Hematopoietic multipotent progenitor cell treated with erythropoietin and hydrocortisone succinate and interleukin-3 and kit ligand, for 17 days (in vitro differentiated cells): Measurements from ENCODE around the gene ZNF326.

Experiments
- DNase-seq: peaks from one replicate; pipeline ENCODE4 v3.0.0-alpha.2; 2015; ENCODE audit warnings: low spot score

Gene ZNF326, protein sequence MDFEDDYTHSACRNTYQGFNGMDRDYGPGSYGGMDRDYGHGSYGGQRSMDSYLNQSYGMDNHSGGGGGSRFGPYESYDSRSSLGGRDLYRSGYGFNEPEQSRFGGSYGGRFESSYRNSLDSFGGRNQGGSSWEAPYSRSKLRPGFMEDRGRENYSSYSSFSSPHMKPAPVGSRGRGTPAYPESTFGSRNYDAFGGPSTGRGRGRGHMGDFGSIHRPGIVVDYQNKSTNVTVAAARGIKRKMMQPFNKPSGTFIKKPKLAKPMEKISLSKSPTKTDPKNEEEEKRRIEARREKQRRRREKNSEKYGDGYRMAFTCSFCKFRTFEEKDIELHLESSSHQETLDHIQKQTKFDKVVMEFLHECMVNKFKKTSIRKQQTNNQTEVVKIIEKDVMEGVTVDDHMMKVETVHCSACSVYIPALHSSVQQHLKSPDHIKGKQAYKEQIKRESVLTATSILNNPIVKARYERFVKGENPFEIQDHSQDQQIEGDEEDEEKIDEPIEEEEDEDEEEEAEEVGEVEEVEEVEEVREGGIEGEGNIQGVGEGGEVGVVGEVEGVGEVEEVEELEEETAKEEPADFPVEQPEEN

DNA sequence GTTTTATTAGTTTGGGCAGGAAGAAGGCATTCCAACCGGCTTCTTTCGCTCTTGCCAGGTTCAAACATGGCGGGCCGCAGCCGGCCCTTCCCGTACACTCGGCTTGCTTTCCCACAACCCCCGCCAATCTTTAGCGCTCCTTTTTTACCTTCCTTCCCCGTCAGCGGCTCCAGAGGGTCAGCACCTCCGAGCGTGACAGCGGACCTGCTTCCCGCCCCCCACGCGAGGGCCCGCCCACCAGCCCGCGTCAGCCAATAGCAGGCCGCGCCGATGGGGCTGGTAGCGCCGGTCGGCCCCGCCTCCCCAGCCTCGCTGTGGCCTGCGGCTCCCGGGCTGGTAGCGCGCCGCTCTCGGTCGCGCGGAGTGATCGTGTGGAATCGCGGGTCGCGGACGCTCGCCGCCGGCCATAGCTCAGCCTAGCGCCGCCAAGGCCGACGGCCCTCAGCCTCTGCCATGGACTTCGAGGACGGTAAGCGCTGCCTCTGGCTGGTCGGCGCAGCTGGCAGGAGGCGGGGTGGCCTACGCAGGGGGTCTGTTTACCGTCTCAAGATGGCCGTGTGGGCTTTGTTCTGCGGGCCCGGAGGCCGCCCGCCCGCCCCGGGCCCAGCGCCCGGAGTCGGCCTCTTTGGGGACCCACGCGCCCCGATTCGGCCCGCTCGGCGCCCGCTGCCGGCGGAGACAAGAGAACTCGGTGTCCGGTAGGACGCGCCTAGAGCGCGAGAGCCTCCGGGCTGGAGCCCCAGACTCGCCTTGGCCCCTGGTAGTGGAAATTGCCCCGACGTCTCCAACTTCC lies at the start of gene ZNF326:
TSS of gene ZNF326 (plus strand) at position 306 of the 793 bp plus-strand sequence. CDS start at position 454, 148 bp downstream.
- peak; percentile 95 for DNase-seq

DNA sequence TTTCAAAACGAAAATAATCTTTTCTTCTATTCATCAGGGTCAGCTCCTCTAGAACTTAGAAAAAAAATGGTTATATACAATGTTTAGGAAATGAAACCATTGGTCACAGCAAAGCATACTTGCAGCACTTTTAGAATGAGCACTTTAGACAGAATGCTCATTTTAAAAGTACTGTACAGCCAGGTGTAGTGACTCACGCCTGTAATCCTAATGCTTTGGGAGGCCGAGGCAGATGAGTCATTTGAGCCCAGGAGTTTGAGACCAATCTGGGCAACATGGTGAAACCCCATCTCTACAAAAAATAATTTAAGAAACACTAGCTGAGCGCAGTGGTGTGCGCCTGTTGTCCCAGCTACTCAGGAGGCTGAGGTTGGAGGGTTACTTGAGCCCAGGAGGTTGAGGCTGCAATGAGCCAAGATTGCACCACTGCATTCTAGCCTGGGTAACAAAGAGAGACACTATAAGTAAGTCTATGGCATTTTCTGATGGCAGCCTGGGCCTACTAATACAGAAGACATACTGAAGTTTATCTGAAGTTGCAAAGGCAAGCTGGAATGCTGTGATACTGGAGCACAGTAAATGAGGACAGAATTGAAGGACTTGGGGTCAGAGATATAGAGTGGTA lies 48.9 kb upstream of the ZNF326 start:
- no peak for DNase-seq

DNA sequence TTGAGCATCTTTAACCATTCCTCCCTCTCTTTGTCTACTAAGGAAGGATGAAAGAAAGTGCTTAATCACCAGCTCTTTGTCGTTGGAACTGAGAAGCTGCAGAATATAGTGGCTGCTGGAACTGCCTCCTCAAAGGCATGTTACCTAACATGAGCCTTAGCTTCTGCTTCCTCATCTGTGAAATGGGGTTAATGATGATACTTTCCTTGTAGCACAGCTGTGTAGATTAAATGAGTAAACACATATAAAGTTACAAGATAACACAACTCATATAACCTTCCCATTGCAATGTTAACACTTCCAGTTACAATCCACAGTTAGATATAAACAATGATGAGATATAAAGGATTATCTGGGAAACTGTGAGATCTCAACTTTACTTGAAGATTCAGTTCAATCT lies 48.4 kb upstream of the ZNF326 start:
- DNase-seq = no peak

DNA sequence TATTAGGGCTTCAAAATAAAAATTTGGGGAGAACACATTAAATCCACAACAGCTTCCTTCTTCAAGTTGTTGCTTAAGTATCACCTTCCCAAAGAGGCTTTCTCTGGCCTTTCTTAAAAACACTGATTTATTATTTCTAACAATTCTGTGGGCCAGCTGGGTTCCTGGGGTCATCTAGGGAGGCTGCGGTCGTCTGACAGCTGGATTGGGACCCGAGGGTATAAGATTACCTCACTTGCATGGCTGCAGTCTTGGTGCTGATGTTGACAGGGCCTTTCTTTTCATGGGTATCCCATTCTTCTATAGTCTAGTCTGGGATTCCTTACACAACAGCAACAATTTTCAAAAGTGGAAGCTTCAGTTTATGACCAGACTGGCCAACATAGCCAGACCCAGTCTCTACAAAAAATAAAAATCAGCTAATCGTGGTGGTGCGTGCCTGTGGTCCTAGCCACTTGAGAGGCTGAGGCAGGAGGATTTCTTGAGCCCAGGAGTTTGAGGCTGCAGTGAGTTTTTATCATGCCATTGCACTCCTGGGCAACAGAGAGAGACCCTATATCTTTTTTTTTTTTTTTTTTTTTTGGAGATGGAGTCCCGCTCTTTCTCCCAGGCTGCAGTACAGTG lies 46.1 kb upstream of the ZNF326 start:
- no peak for DNase-seq

DNA sequence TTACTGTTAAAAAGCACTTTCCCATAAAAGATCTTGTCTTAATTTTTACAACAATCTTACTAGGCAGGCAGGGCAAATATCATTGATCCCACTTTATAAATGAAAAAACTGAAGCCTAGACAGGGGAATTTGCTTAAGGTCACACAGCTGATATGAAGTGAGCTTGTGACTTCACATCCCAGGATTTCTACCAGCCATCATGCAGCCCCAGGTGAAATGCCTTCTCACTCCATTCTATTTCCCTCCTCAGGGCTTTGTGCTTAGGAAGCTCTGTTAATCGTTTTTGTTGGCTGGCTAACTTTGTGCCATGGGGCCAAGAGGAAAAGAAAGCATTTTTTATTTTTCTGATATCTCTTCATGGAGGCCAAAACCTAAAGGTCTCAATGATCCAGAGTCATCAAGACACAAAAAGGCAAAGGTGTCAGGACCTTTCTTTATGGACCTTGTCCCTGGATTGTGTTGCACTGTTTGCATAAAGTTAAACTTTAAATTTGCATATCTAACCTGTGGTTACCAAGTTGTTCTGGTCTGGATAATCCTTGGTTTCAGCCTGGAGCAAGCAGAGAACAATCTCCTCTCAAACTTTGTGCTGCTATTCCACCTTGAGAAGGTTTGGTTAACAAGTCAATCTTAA lies 44.8 kb upstream of the ZNF326 start:
- no peak for DNase-seq

DNA sequence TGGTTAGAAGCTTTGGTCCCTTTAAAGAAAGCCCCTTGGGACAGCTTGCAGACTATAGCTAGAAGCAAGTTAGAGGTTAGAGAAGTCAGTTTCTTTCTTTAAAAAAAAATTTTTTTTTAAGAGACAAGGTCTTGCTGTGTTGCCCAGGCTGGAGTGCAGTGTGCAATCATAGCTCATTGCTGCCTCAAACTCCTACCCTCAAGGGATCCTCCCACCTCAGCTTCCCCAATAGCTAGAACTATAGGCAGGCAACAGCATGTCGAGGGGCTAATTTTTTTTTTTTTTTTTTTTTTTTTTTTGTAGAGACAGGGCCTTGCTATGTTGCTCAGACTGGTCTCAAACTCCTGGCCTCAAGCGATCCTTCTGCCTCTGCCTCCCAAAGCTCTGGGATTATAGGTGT lies 44.2 kb upstream of the ZNF326 start:
- DNase-seq = no peak

DNA sequence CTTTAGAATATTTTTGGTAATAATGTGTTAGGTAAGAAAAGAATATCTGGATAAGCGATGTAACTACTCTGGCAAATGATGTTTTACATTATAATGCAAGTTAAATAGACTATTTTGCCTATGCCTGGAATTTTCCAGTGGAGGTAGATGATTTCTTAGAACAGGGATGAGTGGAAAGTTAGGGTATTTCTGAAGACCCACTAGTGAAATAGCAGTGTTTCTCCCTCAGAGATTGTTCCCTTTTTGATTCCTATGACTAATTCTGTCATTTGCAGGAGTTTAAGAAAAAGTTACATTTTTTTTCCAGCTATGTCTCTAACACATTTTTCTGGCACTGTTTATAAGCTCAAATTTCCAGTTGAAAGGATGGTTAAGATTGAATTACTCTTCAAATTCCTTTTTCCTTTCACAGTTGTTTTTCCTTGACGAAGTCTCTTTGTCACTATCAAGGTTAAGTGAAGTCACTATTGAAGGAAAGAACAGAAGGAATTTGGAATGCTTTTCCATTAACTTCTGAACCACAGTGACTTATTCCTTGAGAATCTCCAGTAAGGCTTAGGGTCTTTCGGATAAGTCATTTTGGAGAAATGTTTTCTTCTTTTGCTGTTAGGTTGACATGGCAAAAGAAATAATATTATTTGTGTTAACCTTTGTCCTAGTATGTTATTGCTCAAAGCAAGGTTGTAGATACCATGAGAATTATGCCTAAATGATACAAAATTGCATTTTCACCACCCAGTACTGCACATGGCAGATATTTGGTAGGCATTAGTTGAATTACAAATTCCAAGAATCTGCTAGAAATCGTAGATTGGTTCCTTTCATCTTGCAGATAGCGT lies 42.9 kb upstream of the ZNF326 start:
- no peak for DNase-seq

DNA sequence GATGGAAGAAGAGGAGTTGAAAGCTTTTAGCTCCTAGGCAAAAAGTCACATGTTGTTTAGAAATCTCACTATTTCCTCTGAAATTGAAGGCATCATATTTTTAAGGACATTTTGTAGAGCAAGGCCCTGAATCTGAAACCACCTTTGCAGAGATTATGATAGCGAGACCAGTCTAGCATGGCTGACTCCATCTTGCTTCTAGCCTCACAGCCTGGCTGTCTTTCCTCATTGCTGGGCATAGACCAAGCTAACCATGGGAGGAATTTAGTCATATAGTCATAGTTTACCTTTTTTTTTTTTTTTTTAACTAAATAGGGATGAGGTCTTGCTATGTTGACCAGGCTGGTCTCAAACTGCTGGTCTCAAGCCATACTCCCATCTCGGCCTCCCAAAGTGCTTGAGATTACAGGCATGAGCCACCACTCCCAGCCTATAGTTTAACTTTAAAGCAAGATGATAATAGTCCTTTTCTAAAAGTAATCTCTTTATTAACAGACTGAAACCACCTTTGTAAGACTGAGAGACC lies 42.2 kb upstream of the ZNF326 start:
- no peak for DNase-seq

DNA sequence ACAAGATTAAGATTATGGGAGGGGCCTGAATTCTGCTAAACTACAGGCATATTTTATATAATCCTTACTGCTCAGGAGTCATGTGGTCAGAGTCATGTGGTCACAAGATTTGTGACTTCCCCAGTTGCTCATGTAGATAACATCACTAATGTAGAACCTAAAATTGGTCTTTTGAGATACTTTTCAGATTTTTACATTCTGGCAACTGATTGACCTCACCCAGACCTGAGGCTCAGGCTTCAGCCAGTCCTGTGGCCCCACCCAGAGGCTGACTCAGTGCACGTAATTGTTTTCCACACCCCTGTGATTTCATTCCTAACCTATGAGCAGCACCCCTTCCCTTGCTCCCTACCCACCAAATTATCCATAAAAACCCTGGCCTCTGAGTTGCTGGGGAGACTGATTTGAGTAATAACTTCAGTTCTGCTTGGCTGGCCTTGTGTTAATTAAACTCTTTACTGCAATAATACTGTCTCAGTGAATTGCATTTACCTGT lies 41.7 kb upstream of the ZNF326 start:
- DNase-seq = peak; percentile 75

DNA sequence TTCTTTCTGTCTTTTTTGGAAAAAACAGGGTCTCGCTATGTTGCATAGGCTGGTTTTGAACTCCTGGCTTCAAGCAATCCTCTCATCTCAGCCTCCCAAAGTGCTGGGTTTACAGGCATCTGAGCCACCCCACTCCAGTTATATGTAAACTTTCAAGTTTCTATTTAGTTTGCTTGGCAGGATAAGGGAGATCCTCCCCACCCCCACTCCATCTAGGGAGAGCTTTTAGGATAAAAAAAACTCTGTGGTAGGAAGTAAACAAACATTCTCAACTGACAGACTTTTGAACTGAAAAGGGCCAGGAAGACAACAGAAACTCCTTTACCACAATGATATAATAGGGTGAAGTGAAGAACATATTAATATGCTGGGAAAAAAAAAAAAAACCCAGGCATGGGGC lies 41.0 kb upstream of the ZNF326 start:
- DNase-seq = no peak

DNA sequence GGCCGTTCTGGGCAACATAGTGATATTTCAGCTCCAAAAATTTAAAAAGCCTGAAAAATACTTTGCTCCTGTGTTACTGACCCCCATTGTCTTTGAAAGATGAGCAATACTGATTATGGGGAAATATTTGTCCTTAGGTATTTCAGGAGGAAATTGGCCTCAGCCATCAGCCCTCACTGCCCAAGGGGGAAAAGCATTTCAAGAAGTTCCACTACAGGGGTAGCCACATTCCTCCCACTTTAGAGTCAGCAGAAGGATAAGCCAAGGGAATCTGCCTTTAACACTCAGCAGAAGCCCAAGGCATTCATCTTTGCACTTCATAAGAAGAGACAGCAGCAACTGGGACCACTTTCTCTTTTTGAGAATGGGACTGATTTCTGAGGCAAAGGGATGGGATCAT lies 40.5 kb upstream of the ZNF326 start:
- no peak for DNase-seq

DNA sequence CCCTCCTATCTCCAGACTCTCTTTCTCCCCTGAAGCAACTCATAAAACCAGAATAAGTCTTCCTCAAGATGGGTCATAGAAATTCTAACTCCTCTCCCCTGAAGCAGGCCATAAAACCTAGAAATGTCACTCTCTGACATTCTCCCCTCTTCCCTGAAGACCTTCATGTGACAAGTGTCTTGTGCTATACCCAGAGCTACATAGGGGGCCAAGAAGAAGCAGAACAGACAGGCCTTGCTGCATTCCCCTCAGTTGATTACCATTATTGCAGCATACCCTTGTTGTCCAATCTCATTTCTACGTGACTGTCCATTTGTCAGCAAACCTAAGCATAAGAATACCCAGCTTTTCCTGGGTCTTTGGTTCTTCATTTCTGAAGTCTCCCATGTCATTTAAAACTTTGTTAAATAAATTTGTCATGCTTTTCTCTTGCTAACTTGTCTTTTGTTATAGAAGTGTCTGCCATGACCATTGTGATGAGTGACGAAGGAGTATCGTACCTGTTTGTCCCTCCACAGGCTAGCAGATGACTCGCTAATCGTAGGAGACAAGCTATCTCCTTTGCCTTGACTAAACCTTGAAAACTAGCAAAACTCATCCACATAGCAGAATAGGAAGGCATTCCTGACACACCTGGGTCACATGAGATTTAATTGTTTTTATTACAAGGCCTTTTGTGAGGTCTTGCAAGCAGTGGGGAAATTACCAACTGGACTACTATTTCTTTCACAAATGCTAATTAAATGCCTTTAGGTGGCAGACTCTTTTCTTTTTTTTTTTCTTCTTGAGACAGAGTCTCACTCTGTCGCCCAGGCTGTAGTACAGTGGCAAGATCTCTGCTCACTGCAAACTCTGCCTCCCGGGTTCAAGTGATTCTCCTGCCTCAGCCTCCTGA lies 39.4 kb upstream of the ZNF326 start:
- no peak for DNase-seq

DNA sequence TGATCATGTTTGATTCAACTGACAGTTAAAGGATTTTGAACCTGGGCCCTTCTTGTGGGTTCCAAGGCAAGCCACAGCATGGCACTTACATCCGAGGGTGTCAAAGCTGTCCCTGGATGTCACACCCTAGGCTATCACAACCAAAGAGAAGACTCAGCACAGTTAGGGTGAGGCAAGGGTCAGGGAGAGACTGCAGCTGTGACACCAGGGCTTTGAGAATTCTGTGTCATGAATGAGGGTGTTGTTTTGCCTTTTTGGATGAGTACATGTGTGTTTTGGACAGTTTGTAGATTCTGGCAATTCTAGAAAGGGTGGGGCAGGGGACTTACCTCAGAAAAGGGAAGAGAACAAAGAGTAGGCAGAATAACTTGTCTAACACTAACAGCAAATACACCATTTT lies 37.8 kb upstream of the ZNF326 start:
- no peak for DNase-seq

DNA sequence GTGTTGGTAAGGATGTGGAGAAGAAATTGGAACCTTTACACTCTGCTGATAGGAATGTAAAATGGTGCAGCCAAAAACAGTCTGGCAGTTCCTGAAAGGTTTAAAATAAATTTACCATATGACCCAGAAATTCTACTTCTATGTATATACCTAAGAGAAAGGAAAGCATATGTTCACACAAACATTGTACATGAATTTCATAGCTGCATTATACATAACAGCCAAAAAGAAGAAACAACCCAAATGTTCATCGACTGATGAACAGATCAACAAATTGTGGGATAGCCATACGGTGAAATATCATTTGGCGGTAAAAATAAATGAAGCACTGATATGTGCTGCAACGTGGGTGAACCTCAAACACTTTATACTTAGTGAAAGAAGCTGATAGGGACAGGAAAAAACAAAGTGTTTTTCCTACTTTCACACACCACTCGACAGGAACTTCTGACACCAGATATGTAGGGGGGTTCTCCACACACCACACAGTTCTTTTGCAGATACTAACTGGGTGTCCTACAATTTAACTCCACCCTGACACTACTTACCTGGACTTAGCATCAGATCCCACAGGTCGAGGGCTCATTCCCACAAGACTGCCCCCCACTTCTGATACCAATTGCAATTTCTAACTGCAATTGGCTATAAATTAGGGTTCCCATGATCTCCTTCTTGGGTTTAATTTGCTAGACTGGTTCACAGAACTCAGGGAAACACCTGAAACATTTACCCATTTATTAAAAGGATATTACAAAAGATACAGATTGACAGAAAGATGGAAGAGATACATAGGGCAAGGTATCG lies 35.9 kb upstream of the ZNF326 start:
- DNase-seq = no peak

DNA sequence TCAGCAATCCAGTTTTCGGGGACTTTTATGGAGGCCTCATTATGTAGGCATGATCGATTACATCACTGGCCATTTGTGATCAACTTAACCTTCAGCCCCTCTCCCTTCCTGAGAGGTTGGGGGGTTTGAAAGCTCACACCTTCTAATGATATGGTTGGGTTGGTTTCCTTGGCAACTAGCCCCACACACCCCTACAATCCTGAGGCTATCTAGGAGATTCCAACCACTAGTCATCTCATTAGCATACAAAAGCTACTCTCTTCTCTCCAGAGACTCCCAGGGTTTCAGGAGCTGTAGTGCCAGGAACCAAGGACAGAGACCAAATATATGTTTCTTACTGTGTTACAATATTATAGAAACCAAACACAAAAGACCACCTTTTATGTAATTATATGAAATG lies 35.2 kb upstream of the ZNF326 start:
- no peak for DNase-seq

DNA sequence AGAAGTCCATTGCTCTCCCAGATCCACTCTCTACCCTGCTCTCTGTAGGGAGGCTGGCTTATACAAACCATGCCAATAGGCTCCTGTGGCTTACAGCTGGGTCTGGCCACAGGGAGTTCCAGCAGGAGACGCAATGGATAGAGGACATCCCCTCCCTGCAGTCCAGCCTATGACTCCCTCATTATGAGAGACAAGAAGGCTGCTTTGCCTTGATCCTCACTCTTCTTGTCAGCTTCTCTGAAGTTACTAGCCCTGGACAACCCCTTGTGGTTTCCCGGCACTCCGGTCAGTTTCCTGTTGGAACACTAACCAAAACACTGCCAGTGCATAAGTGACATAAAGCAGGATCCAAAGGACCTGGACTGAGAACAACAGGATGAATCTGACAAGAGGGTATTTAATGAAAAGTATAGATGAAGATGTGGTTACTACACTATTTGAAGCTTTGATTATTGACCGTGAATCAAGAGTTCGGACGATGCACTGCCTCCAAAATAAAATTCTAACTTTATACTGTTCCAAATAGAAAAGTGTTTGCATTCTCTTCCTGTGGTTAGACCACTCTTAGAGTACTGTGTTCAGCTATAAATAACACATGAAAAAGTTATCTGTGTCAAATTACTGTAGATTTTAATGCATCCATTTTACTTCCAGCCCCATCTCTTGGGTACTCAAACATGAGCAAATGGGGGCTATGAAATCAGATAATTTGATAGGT lies 32.7 kb upstream of the ZNF326 start:
- no peak for DNase-seq

DNA sequence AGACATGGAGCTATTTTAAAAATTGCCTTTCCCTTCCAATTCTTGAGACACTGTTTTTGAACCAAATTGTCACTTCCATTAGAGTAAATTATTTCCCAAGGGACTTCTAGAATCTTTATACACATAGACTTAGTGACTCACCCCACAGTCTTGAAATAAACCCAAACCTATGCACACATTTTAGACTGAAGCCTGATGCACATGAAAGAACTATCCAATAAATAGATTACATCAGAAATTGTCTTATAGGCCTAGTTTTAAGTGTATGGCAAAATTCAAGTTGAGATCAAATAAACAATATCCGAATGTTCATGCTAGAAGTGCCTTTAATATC lies 32.2 kb upstream of the ZNF326 start:
- no peak for DNase-seq
